Heart left ventricle (tissue), 16 donors: ENCODE results near the gene AGPAT2. TPM values are rescaled to one million over a fixed set of nuclear protein-coding genes. Genes with fewer than 3 reads are reported as not detected.
A peak's percentile ranks its signal among the peaks of the same experiment; 100 is the strongest.

Experiments used
- ATAC-seq, 4 donors: fragments of 200-7000 bp; cut with Tn5 transposase; one replicate each; pipeline ENCODE4 v1.9.1; 2020 to 2022; ENCODE audit warnings: moderate library complexity in 4 of 4, mild to moderate bottlenecking in 3 of 4, moderate number of reproducible peaks in 1 of 4
- DNase-seq, 5 donors: peaks; one replicate each; pipeline ENCODE4 v3.0.0-alpha.2; 2020
- H3K27ac ChIP-seq, 12 donors: fragments of 200-600 bp; sonication (generic) in 4 of 12; one replicate each; pipeline versions ENCODE4 v1.5.0 to v1.8.0; 2016 to 2022; ENCODE audit warnings: mild to moderate bottlenecking in 2 of 12
- H3K27me3 ChIP-seq, 9 donors: fragments of 200-600 bp; sonication (generic) in 2 of 9; one replicate each; pipeline versions ENCODE4 v1.5.1 to v1.8.0; 2016 to 2022; ENCODE audit warnings: mild to moderate bottlenecking in 3 of 9
- H3K36me3 ChIP-seq, 9 donors: fragments of 200-600 bp; sonication (generic) in 2 of 9; one replicate each; pipeline versions ENCODE4 v1.5.0 to v1.8.0; 2018 to 2022; ENCODE audit warnings: mild to moderate bottlenecking in 2 of 9
- H3K4me1 ChIP-seq, 12 donors: fragments of 200-600 bp; sonication (generic) in 4 of 12; one replicate each; pipeline versions ENCODE4 v1.5.0 to v1.8.0; 2016 to 2022; ENCODE audit warnings: mild to moderate bottlenecking in 3 of 12
- H3K4me3 ChIP-seq, 12 donors: fragments of 200-600 bp; sonication (generic) in 4 of 12; one replicate each; pipeline versions ENCODE4 v1.5.0 to v1.8.0; 2017 to 2022; ENCODE audit warnings: mild to moderate bottlenecking in 9 of 12, moderate library complexity in 4 of 12
- H3K9me3 ChIP-seq, 12 donors: fragments of 200-600 bp; sonication (generic) in 4 of 12; one replicate each; pipeline versions ENCODE4 v1.5.0 to v1.8.0; 2016 to 2022; ENCODE audit warnings: mild to moderate bottlenecking in 1 of 12
- POLR2A ChIP-seq, 2 donors: fragments of 450-650 bp; IDR thresholded peaks; one replicate each; pipeline ENCODE4 v1.6.1; 2017; ENCODE audit warnings: antibody characterized with exemption in 2 of 2, mild to moderate bottlenecking in 2 of 2, moderate library complexity in 2 of 2
- WGBS, 4 donors: extraction: QIAGEN DNeasy Blood & Tissue Kit in 2 of 4; methylation state at CpG; one replicate each; pipeline versions ENCODE4 v1.1.5 to v1.1.7; 2013 to 2018; 5-methylcytosine and 5-hydroxymethylcytosine counted together
- intact Hi-C, 10 donors: fragments of 100-400 bp; cut with DNase I; formaldehyde crosslinking; loops; one replicate each; pipeline versions ENCODE4 v1.11.1 to v1.14.2; 2022
- polyA plus RNA-seq, 2 donors: library from polyadenylated mRNA; stranded (reverse); fragments of 200-250 nt; gene quantifications; one replicate each; pipeline ENCODE4 v1.2.3, GENCODE V29; 2013
- total RNA-seq, 9 donors: library from RNA; depleted of rRNA in 2 of 9; stranded (reverse); fragments of >200 nt in 2 of 9; fragmentation: NEBNext Ultra II Directional in 3 of 9; extraction: Animal tissue kit (Norgen Biotek cat#: 25700) in 3 of 9; gene quantifications; one replicate each; pipeline versions ENCODE4 v1.1.0 to v1.2.4, GENCODE V29; 2016 to 2023
- TF ChIP-seq, protein P1 (sequence below), 12 donors: fragments of 200-600 bp; sonication (generic) in 4 of 12; IDR thresholded peaks; one replicate each; pipeline versions ENCODE4 v1.5.0 to v1.8.0; 2018 to 2022; ENCODE audit warnings: antibody characterized with exemption in 12 of 12, mild to moderate bottlenecking in 5 of 12
- donor health status: ischemic (EF 13 %, LVEDD 7.1; RV severe dilation, severe dysfunction).
- donor health status: healthy with polysubstance abuse.
- donor health status: DM: no; HTN: yes; CAD: no.
- donor health status: DM: no; HTN: no; CAD: no.
- donor health status: ischemic (EF 25% LVEDD 6.9; RV normal size, moderate dysfunction).
- donor health status: ischemic (EF 25% LVEDD 5.7; RV mildly dilated, moderate dysfunction).
- donor health status: healthy.
- donor health status: DM: yes; HTN: yes; CAD: no.
- donor health status: ischemic (EF 35%, LVEDD 5.7; RV mildly dilated, moderate dysfunction).
- donor health status: nonischemic (EF 11% LVEDD 7.7; RV severe dilation, severe dysfunction).
- donor health status: DM: yes; HTN: yes; CAD: no.
- donor health status: PGD.
- donor health status: ischemic (EF 29% LVEDD 5.4; RV normal size, mild dysfunction).
- donor health status: nonischemic (EF 23%, LVEDD 6.1; RV moderate dilation, normal function).

Gene AGPAT2
- total and polyA plus RNA-seq, 11 donors, result 52.4 to 122 (median 69.3) TPM

DNA sequence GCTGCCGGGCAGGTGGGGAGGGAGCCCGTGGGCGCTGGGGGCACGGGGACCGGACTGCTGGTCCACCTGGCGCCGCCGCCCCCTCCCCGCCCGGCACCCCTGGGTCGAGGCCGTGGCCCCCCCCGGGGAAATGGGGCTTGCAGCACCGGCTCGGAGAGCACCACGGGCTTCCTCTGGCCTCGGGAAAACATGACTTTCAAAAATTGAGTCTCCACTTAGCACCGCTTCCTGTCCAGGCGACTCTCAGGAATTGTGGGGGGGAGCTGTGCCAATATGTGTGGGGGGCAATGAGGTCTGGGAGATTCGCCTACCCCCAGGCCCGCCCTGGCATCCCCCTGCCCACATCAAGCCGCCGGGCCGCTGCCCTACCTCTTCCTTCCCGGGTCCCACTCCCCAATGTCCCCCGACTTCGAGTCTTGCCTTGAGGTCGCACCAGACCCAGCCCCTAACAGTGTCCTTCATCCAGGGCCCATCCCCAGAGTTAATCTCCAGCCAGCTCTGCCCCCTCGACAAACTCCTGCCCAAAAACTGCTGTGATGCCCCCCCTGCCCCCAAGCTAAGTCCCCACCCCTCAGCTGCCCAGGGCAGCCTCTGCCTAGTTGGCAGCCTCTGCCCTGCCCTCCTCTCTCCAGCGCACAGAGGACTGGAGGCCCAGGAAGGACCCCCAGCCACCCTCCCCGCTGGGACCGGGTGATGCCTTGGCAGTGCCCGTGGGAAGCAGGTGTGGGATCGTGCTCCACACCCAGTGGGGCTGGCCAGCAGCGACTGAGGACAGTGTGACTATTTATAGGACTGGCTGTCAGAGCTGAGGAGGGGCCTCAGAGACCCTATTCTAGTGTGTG, 20.7 kb downstream of the AGPAT2 start:
- Histone ChIP-seq H3K4me1 (peaks cover 0 to 36% (median 8%) of the 10 kb centered on the region in 12 donors), H3K27me3 (peaks cover 0 to 41% (median 0%) of the 10 kb centered on the region in 9 donors), H3K9me3 (no peaks in the 10 kb centered on the region), H3K27ac (peak overlapping the region; percentile 46 to 96 (median 84)), H3K4me3 (peak overlapping the region; percentile 35 to 84 (median 68)), H3K36me3 (peaks cover 0 to 67% (median 47%) of the 10 kb centered on the region in 9 donors)
- intact Hi-C loops, result no loop called here
- 15 to 36% (median 24%) methylated on average over 13 to 35 of the region's 35 CpGs for WGBS, 4 donors
- TF ChIP-seq, protein P1, sequence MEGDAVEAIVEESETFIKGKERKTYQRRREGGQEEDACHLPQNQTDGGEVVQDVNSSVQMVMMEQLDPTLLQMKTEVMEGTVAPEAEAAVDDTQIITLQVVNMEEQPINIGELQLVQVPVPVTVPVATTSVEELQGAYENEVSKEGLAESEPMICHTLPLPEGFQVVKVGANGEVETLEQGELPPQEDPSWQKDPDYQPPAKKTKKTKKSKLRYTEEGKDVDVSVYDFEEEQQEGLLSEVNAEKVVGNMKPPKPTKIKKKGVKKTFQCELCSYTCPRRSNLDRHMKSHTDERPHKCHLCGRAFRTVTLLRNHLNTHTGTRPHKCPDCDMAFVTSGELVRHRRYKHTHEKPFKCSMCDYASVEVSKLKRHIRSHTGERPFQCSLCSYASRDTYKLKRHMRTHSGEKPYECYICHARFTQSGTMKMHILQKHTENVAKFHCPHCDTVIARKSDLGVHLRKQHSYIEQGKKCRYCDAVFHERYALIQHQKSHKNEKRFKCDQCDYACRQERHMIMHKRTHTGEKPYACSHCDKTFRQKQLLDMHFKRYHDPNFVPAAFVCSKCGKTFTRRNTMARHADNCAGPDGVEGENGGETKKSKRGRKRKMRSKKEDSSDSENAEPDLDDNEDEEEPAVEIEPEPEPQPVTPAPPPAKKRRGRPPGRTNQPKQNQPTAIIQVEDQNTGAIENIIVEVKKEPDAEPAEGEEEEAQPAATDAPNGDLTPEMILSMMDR (IDR thresholded peaks at IDR 0.05), result peak in 1 of 12 donors; percentile 1
- TF ChIP-seq POLR2A (IDR thresholded peaks at IDR 0.05), result no peak
- ATAC-seq, result no peak
- no peak for DNase-seq

DNA sequence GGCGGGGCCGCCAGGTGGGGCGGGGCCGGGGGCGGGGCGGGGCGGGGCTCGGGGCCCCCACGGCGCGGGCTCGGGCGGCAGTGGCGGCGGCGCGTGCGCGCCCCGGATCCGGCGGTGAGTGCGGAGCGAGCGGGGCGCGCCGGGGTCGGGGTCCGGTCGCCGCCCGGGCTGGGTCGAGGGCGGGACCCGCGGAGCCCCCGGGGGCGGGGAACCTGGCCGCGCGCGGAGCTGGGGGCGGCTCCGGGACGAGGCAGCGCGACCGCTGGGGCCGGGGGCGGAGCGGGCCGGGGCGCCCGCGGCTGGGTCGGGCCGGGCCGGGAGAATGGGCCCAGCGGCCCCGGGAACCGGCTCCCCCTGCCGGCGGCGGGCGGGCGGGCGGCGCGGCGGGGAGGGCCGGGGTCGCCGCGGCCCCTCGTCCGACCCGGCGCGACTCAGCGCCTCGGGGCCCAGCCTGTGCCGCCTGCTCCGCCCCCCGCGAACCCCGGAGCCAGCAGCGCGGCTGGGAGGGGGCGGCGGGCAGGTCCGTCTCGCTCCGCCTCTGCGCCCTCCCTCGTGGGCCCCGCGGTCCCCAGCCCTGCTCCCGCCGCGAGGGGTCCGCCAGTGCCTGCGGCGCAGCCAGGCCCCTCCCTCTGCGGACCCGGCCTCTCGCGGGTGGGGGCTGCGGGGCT, 21.4 kb downstream of the AGPAT2 start:
- DNase-seq, result no peak
- Histone ChIP-seq H3K27ac (peak overlapping the region; percentile 75 to 99 (median 90)), H3K36me3 (peaks cover 0 to 63% (median 47%) of the 10 kb centered on the region in 9 donors), H3K9me3 (no peaks in the 10 kb centered on the region), H3K4me1 (peaks cover 0 to 38% (median 7%) of the 10 kb centered on the region in 12 donors), H3K27me3 (peaks cover 0 to 47% (median 0%) of the 10 kb centered on the region in 9 donors), H3K4me3 (peak overlapping the region; percentile 35 to 89 (median 79))
- WGBS, 4 donors, result 0 to 3% (median 1%) methylated on average over 7 to 109 of the region's 109 CpGs
- intact Hi-C loops, result no loop called here
- ATAC-seq, result no peak
- TF ChIP-seq POLR2A (IDR thresholded peaks at IDR 0.05), result no peak
- TF ChIP-seq, protein P1 (IDR thresholded peaks at IDR 0.05), result peak in 2 of 12 donors; percentile 7 to 14

DNA sequence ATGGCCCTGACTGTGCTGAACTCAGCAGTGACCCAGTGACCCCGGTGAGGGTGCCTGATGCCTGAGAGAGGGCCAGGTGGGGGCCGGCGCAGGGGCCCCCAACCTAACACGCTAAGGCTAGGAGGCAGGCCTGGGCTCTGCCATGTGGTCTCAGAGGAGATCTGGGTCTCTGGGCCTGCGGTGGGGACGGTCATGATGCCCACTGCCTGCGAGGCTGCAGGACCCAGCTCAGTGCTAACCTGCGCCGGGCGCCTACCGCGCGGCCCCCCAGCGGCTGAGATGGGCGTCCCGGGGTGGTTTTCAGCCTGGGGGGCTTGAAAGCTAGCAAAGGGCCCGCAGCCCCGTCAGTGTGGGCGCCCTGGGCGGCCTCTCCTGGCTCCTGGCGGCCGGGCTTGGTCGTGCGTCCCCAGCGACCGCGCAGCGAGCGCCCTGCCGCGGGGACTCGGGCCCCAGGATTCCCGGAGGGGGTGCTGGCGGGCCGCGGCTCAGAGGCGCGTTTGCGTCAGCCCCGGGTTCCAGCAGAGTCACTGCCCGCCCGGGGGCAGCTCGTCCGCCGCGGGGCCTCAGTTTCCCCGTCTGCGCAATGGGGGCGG, 22.1 kb downstream of the AGPAT2 start:
- intact Hi-C loops, result no loop called here
- Histone ChIP-seq H3K36me3 (peaks cover 0 to 56% (median 43%) of the 10 kb centered on the region in 9 donors), H3K27me3 (peaks cover 0 to 53% (median 0%) of the 10 kb centered on the region in 9 donors), H3K4me3 (peak overlapping the region; percentile 59 to 89 (median 79)), H3K27ac (peak overlapping the region; percentile 75 to 99 (median 96)), H3K4me1 (peaks cover 0 to 44% (median 6%) of the 10 kb centered on the region in 12 donors), H3K9me3 (no peaks in the 10 kb centered on the region)
- WGBS, 4 donors, result 7 to 29% (median 16%) methylated on average over 8 to 49 of the region's 49 CpGs
- TF ChIP-seq POLR2A (IDR thresholded peaks at IDR 0.05), result no peak
- TF ChIP-seq, protein P1 (IDR thresholded peaks at IDR 0.05), result peak in 6 of 12 donors; percentile 12 to 44 (median 24)
- no peak for ATAC-seq
- peak in 1 of 5 donors; percentile 74 for DNase-seq
